Measurements from ENCODE around the gene NLGN1. TPM values are rescaled to one million over a fixed set of nuclear protein-coding genes. Genes with fewer than 3 reads are reported as not detected.

NLGN1 gene
- total and polyA plus RNA-seq, 2 of the 8 experiments (the other 6 are each of a cell fraction or from before 2014, with no cell fraction given): 7.8 to 14.8 TPM

DNA sequence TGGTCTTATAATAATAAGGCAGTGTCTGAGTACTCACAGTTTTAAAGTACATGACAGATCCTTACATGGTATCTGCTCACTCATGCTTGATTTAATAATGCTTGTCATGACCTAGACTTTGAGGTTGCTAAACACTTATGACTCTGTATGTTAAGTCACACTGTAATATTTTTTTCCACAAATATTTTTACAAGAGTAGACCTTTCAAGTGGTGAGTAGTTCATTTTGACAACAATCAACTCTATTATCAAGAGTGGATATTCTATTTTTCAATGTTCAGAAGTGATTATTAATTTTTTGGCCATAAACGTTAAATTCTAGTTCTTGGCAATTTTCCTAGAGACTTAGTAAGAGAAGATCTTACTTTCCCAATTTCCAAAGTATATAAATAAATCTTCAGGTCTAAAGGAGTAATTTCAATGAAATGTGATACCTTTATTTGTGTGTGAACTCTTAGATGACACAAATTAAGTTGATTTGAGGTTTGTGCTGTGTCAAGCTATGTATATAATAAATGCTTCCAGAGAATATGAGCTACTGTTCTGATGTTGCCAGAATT lies 104.5 kb downstream of the NLGN1 start:
- no peak overlapping the region for H2AK5ac ChIP-seq (ENCODE audit: low read depth, low read length)
- H4K8ac ChIP-seq (ENCODE audit: extremely low read depth, insufficient read depth, low read length): no peak overlapping the region
- no peak for DNase-seq (ENCODE audit: low read depth in 1 of 2, low spot score in 2 of 2)
- H3K4me2 ChIP-seq (ENCODE audit: insufficient read depth in 1 of 2, low read depth in 2 of 2, low read length in 2 of 2): no peak overlapping the region
- ChIA-PET CTCF (ENCODE audit: partially characterized antibody) (no interaction called here), POLR2A (ENCODE audit: partially characterized antibody) (interaction anchor here (0.7 kb wide), 1 partner anchor 176 kb away, joined by 3 read pairs; no protein-coding TSS in a partner anchor)
- H3K36me3 ChIP-seq (ENCODE audit: control insufficient read depth in 2 of 4, insufficient read depth in 4 of 4, low read length in 3 of 4): no peaks in the 10 kb centered on the region
- H3K27me3 ChIP-seq (replicated peaks in 1 of 4; ENCODE audit: control insufficient read depth in 3 of 4, extremely low read depth in 1 of 4, insufficient read depth in 3 of 4, low read length in 3 of 4): no peaks in the 10 kb centered on the region
- H3K18ac ChIP-seq (ENCODE audit: extremely low read depth, low read length): no peak overlapping the region
- H3K4me1 ChIP-seq (replicated peaks in 1 of 4; ENCODE audit: control insufficient read depth in 3 of 4, insufficient read depth in 4 of 4, low read length in 3 of 4): no peaks in the 10 kb centered on the region
- TF ChIP-seq RFX5 (IDR thresholded peaks at IDR 0.05; ENCODE audit: borderline replicate concordance, low read depth, low read length) (no peak), SP1 (IDR thresholded peaks at IDR 0.05; ENCODE audit: low read depth, low read length) (no peak), CBX8 (IDR thresholded peaks at IDR 0.05; ENCODE audit: borderline replicate concordance, low read depth, low read length) (no peak), ZNF274 (IDR thresholded peaks at IDR 0.05; ENCODE audit: borderline replicate concordance, extremely low read depth, low read length) (no peak), HDAC6 (IDR thresholded peaks at IDR 0.05; ENCODE audit: low read depth, low read length) (no peak), EZH2 (IDR thresholded peaks at IDR 0.05; ENCODE audit: low read depth, low read length, severe bottlenecking) (no peak), ASH2L (IDR thresholded peaks at IDR 0.05; ENCODE audit: low read length) (no peak), FOSL1 (IDR thresholded peaks at IDR 0.05; ENCODE audit: insufficient read depth, low read depth, low read length) (no peak), TEAD4 (IDR thresholded peaks at IDR 0.05; ENCODE audit: low read depth, low read length) (no peak)
- TF ChIP-seq, protein P1, sequence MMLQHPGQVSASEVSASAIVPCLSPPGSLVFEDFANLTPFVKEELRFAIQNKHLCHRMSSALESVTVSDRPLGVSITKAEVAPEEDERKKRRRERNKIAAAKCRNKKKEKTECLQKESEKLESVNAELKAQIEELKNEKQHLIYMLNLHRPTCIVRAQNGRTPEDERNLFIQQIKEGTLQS (IDR thresholded peaks at IDR 0.05; ENCODE audit: insufficient read depth, low read depth, low read length): no peak
- no peaks in the 10 kb centered on the region for H3K79me2 ChIP-seq (ENCODE audit: control insufficient read depth in 1 of 2, insufficient read depth in 2 of 2, low read length in 2 of 2)
- H3K14ac ChIP-seq (ENCODE audit: insufficient read length): no peak overlapping the region
- no peaks in the 10 kb centered on the region for H4K20me1 ChIP-seq (replicated peaks in 1 of 2; ENCODE audit: control insufficient read depth in 1 of 2, insufficient read depth in 2 of 2, low read length in 2 of 2)
- no peak overlapping the region for H2BK12ac ChIP-seq (ENCODE audit: low read depth, low read length)
- no peak overlapping the region for H3K56ac ChIP-seq (replicated peaks; ENCODE audit: insufficient read length, low read depth, low read length)
- no peak overlapping the region for H2BK120ac ChIP-seq (replicated peaks; ENCODE audit: low read depth, low read length)
- no peak overlapping the region for H3K9ac ChIP-seq (replicated peaks in 1 of 4; ENCODE audit: extremely low read depth in 1 of 4, low read depth in 3 of 4, low read length in 3 of 4)
- no peaks in the 10 kb centered on the region for H3K9me3 ChIP-seq (ENCODE audit: insufficient read depth in 2 of 2, low read depth in 1 of 2, low read length in 1 of 2)
- FAIRE-seq: no peak
- no peak overlapping the region for H4K91ac ChIP-seq (replicated peaks; ENCODE audit: insufficient read length, low read length)
- no peak overlapping the region for H3K4me3 ChIP-seq (ENCODE audit: extremely low read depth in 1 of 4, insufficient read depth in 2 of 4, low read depth in 3 of 4, low read length in 4 of 4)
- no peak overlapping the region for H2BK5ac ChIP-seq (ENCODE audit: low read depth, low read length)
- WGBS, 2 experiments (ENCODE audit: extremely low coverage in 1 of 2, insufficient coverage in 1 of 2, insufficient read length in 1 of 2, insufficient replicate concordance in 2 of 2, low coverage in 1 of 2, low lambda C conversion rate in 2 of 2, missing lambda C conversion rate in 1 of 2): 92% methylated on average over 1 of the region's 1 CpG; no CpG with 5 or more reads in 1 of the 2 experiments
- H3K4ac ChIP-seq (replicated peaks; ENCODE audit: insufficient read length, low read depth, low read length): no peak overlapping the region
- H3K23ac ChIP-seq (ENCODE audit: insufficient read length): no peak overlapping the region
- no peak overlapping the region for H2BK15ac ChIP-seq (ENCODE audit: low read length)
- no peak overlapping the region for H2BK20ac ChIP-seq (ENCODE audit: low read length)
- H2AFZ ChIP-seq (ENCODE audit: low read length): no peak overlapping the region
- H3K23me2 ChIP-seq (ENCODE audit: low read depth, low read length): no peaks in the 10 kb centered on the region
- H3K27ac ChIP-seq (ENCODE audit: low read depth, low read length): no peak overlapping the region
- no peaks in the 10 kb centered on the region; the same call in 1 of the 2 replicates for H3K79me1 ChIP-seq (ENCODE audit: low read depth, low read length)
- no peak overlapping the region for H4K5ac ChIP-seq (ENCODE audit: insufficient read length, low read depth, low read length)
